Omental fat pad (tissue), 4 donors: ENCODE results near the gene SHISA5. TPM values are rescaled to one million over a fixed set of nuclear protein-coding genes. Genes with fewer than 3 reads are reported as not detected.
A peak's percentile ranks its signal among the peaks of the same experiment; 100 is the strongest.

Experiments used
- ATAC-seq: fragments of 150-250 bp; one replicate; pipeline ENCODE4 v1.9.1; 2016; ENCODE audit warnings: mild to moderate bottlenecking, moderate library complexity; ENCODE audit not compliant: low FRiP score
- DNase-seq: peaks from one replicate; pipeline ENCODE4 v3.0.0-alpha.2; 2019; ENCODE audit warnings: low spot score
- CTCF ChIP-seq, 3 donors: fragments of 450-650 bp; IDR thresholded peaks; one replicate each; pipeline ENCODE4 v1.5.1; 2016 to 2017; ENCODE audit warnings: antibody characterized with exemption in 3 of 3, mild to moderate bottlenecking in 3 of 3, moderate library complexity in 2 of 3
- total RNA-seq, 4 donors: library from RNA; depleted of rRNA; stranded (reverse); fragments of >200 nt; gene quantifications; one replicate each; pipeline ENCODE4 v1.1.0, GENCODE V29; 2016

Gene SHISA5
- total RNA-seq, 4 donors from 2014 or later = 99.5 to 120 (median 118) TPM

- TF ChIP-seq CTCF (IDR thresholded peaks at IDR 0.05) = peak in 2 of 3 donors; percentile 77 to 96
- peak; percentile 28 for ATAC-seq
- DNase-seq = peak; percentile 76
These were observed 68.0 kb downstream of the SHISA5 start for GRCh38 chr3:48435774-48436476.

- DNase-seq = no peak
These were observed 68.8 kb downstream of the SHISA5 start for GRCh38 chr3:48435223-48435595.

GRCh38 chr3:48434591-48435222 is 69.3 kb downstream of the SHISA5 start:
- no peak for TF ChIP-seq CTCF (IDR thresholded peaks at IDR 0.05)
- DNase-seq (no peak), ATAC-seq (no peak)

More at GRCh38 chr3:48435223-48435595, 68.8 kb downstream of the SHISA5 start:
- ATAC-seq = no peak
- no peak for TF ChIP-seq CTCF (IDR thresholded peaks at IDR 0.05)

GRCh38 chr3:48433472-48434118 is 70.4 kb downstream of the SHISA5 start:
- TF ChIP-seq CTCF (IDR thresholded peaks at IDR 0.05) = no peak
- ATAC-seq = peak; percentile 50
- DNase-seq = no peak

- no peak for TF ChIP-seq CTCF (IDR thresholded peaks at IDR 0.05)
- ATAC-seq (no peak), DNase-seq (no peak)
These were observed 71.3 kb downstream of the SHISA5 start for GRCh38 chr3:48432411-48433371.

GRCh38 chr3:48431224-48432029 is 72.5 kb downstream of the SHISA5 start:
- ATAC-seq (no peak), DNase-seq (no peak)
- no peak for TF ChIP-seq CTCF (IDR thresholded peaks at IDR 0.05)
